Suppressor macrophage treated with lipopolysaccharide for 1 hour (primary cell): ENCODE results near the gene IL16.
"Not testable (repeated sequence)": the region's sequence is repeated elsewhere in the genome, so short reads cannot be mapped to it uniquely, and the experiment has no call there.

ENCODE experiments used
- DNase-seq, 3 donors: peaks; one replicate each; pipeline ENCODE4 v3.0.0-alpha.2; 2020 to 2022

The IL16 gene

GRCh38 chr15:81196576-81197254, at the start of gene IL16:
Gene IL16, plus strand, starts transcription at chr15:81196879. Its CDS starts 28,521 bp downstream, at chr15:81225400.
- DNase-seq, result no peak

- no peak for DNase-seq
Observed at GRCh38 chr15:81151389-81151788, 45.3 kb upstream of the IL16 start.

- no peak for DNase-seq
Observed at GRCh38 chr15:81152339-81152738, 44.3 kb upstream of the IL16 start.

GRCh38 chr15:81152799-81153198, 43.9 kb upstream of the IL16 start:
- DNase-seq, result no peak

- peak; percentile 78 to 94 (median 92) for DNase-seq
Observed at GRCh38 chr15:81155375-81156218, 41.1 kb upstream of the IL16 start.

- DNase-seq, result no peak
Observed at GRCh38 chr15:81156324-81156723, 40.4 kb upstream of the IL16 start.

- DNase-seq, result no peak
Observed at GRCh38 chr15:81157195-81157938, 39.3 kb upstream of the IL16 start.

GRCh38 chr15:81157939-81158223, 38.8 kb upstream of the IL16 start:
- DNase-seq, result no peak

GRCh38 chr15:81158561-81158960, 38.1 kb upstream of the IL16 start:
- not testable (repeated sequence) for DNase-seq

- no peak for DNase-seq
Observed at GRCh38 chr15:81160312-81161159, 36.1 kb upstream of the IL16 start.

- peak; percentile 63 to 73 (median 65) for DNase-seq
Observed at GRCh38 chr15:81161160-81161673, 35.5 kb upstream of the IL16 start.

GRCh38 chr15:81161851-81162250, 34.8 kb upstream of the IL16 start:
- DNase-seq, result peak; percentile 24 to 36 (median 24)

- DNase-seq, result no peak
Observed at GRCh38 chr15:81163961-81164800, 32.5 kb upstream of the IL16 start.

- no peak for DNase-seq
Observed at GRCh38 chr15:81165535-81165934, 31.1 kb upstream of the IL16 start.

GRCh38 chr15:81166636-81167305, 29.9 kb upstream of the IL16 start:
- no peak for DNase-seq

GRCh38 chr15:81168131-81168526, 28.6 kb upstream of the IL16 start:
- no peak for DNase-seq

- no peak for DNase-seq
Observed at GRCh38 chr15:81168644-81169043, 28.0 kb upstream of the IL16 start.

- DNase-seq, result no peak
Observed at GRCh38 chr15:81170511-81170910, 26.2 kb upstream of the IL16 start.

GRCh38 chr15:81171286-81171685, 25.4 kb upstream of the IL16 start:
- DNase-seq, result no peak

GRCh38 chr15:81174125-81174791, 22.4 kb upstream of the IL16 start:
- DNase-seq, result no peak
